GM19372 (cell line): Measurements from ENCODE around the gene CLK4.

Experiments used
- ATAC-seq: cut with Tn5 transposase; IDR thresholded peaks from one replicate; pipeline ENCODE4 v1.9.1; 2021; ENCODE audit warnings: mild to moderate bottlenecking, low read depth, moderate library complexity; ENCODE audit not compliant: unreplicated experiment

Gene CLK4

DNA sequence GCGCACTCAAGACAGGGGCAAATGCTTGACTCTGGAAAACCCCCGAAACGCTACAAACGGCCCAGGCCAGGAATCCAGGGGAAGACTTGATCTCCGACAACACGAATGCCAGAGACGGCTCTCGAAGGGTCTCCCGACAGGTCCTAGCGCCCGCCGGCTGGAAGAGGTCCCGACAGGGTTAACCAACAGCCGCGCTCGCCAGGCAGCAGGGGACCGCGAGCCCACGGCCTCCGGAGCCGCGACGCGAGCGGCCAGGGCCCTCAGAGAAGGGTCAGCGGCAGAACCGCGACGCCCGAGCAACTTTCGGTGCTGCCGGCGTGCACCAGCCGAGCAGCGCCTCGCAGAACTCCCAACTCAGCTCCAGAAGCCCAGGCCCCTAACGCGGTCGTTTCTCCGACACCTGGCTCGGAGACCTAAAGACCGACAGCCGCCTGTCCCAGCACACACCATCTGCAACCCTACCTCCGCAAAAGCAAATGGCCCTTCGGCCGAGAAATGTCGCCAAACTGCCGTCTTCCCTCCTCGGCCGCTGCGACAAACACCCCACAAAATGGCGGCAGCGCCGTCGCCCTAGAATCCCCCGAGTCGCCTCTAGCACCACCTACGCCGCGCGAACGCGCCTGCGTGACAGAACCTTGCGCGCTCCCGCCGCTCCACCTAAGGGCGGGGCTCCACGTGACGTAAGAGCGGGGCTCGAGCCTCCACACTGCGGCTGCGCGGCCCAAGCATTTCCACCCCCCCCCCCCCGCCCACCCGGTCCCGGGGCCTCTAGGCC, at the start of gene CLK4:
TSS of gene CLK4 (minus strand) at position 567 of the 775 bp plus-strand sequence. CDS start 3,634 bp downstream, outside the sequence.
- peak; percentile 77 for ATAC-seq

DNA sequence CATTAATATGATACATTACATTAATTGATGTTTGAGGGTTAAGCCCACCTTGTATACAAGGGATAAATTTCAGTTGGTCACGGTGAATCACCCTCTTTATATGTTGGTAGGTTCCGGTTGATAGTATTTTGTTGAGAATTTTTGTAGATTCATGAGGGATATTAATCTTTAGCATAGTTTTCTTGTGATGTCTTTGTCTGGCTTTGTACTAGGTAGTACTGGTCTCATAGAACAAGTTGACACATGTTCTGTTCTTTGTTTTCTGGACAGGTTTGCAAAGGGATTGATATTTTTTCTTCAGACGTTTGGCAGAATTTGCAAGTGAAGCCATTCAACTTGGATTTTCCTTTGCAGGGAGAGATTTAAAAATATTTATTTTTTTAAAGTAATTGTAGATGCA, 49.1 kb upstream of the CLK4 start:
- ATAC-seq, result no peak

GRCh38 chr5:178674334-178674733, 47.5 kb upstream of the CLK4 start:
- no peak for ATAC-seq

DNA sequence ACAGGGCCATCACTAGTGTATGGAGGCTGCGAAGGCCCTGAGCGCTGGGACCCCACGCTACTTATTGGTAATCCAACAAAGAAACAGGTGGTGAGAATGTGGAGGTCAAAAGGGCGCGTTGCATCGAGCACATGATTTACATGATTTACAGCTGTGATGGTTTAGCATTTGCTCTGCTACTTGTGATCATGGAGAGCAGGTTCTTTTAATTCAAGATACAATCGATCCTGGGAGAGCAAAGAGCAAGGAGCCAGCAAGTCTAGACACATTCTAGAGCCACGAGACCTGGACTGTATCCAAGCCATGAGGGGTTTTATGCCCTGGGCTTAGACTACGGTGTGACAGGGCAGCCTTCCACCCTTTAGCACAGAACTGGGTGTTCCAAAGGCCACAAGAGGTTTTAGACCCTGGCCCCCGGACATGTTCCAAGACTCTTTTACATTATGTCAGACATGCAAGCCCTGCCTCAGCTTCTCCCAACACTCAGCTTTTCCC, 47.0 kb upstream of the CLK4 start:
- no peak for ATAC-seq

DNA sequence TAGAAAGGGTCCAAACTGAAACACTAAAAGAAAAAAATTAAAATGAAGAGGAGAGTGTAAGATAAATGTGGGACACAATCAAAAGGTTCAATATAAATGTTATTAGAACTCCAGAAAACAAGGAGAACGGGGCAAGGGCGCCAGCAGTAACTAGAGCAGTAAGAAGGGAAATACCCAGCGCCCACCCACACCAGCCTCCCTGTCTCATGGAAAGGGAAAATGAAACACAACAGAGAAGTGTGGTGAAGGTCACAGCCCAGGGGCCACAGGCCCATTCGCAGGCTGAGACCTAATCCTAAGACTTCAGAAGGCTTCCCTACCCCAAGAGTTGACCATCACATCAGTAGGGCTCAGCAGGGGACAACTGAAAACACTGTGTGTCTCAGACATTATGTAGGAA, 45.8 kb upstream of the CLK4 start:
- no peak for ATAC-seq

GRCh38 chr5:178671602-178672144, 44.8 kb upstream of the CLK4 start:
- no peak for ATAC-seq

GRCh38 chr5:178670351-178670885, 43.6 kb upstream of the CLK4 start:
- ATAC-seq, result no peak

- no peak for ATAC-seq
Observed at GRCh38 chr5:178668579-178668978, 41.7 kb upstream of the CLK4 start.

DNA sequence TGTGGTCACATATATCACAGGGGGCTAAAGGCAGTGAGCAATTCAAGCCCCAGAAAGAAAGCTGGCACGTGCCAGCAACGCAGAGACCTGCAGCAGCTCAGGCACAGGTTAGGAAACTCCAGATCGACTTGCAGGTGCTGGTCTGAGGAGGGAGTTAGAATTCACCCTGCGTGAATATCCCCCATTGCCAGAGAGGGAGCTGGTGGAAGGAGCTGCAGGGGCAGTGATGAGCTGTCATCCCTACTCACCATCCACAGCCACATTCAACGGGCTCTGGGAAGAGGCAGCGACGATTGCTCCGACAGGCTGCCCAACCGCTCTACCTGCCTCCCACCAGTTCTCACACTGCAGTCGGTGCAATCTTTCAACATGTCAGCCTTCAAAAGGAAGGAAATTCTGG, 40.8 kb upstream of the CLK4 start:
- ATAC-seq, result no peak

- ATAC-seq, result no peak
Observed at GRCh38 chr5:178667101-178667500, 40.3 kb upstream of the CLK4 start.

DNA sequence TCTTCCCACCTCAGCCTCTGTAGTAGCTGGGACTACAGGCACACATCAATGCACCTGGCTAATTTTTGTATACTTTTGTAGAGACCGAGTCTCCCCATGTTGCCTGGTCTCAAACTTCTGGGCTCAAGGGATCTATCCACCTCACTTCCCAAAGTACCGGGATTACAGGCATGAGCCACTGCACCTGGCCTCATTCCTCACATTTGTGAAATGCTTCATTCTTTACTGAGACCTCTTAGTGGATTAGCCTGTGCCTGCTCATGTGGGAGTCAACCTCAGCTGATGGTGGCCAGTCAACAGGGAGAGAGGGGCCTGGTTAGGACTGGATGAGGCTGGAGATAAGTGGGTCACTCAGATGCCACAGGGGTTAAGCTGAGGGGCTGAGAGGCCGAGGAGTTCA, 37.3 kb upstream of the CLK4 start:
- no peak for ATAC-seq

DNA sequence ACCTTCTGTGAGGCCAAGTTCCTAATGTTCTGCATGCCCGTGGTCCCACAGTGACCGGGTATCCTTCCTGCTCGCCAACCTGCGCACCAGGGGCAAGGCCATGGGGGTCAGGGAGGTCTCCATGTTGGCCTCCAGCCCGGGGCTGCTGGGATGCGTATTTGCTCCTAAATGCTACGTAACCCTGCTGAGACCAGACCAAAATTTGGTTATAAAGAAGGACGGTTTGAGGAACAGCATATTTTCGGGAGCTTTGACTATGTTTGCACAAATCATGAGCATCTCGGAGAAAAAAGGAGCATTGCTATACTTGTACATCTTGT, 35.7 kb upstream of the CLK4 start:
- no peak for ATAC-seq

DNA sequence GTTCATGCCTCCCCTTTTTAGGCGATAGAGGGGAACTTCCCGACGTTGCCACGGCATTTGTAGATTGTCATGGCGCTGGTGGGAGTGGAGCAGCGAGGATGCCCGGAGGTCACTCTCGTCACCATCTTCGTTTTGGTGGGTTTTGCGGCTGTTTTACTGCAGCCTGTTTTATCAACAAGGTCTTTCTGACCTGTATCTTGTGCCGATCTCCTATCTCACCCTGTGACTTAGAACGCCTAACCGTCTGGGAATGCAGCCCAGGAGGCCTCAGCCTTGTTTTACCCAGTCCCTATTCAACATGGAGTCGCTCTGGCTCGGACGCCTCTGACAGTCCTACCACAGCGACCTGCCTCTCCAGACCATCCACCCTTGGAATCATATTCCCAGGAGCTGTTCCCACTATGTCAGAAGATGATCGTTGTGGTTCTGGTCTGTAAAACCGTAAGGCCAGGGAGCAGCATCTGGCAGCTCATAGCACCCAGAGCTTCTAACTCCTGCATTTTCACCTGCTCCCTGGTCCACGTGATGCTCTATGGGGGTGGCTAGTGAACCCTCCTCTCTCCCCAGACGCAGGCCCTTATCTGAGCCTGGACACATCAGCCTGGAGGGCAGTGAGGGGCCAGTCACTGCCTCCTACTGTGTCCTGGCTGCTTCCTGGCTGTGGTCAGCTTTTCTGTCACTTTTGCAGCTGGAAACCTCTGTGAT, 35.1 kb upstream of the CLK4 start:
- ATAC-seq, result no peak

GRCh38 chr5:178651046-178651810, 24.4 kb upstream of the CLK4 start:
- ATAC-seq, result no peak

- ATAC-seq, result no peak
Observed at GRCh38 chr5:178650214-178650613, 23.4 kb upstream of the CLK4 start.

GRCh38 chr5:178649580-178649979, 22.7 kb upstream of the CLK4 start:
- no peak for ATAC-seq

- no peak for ATAC-seq
Observed at GRCh38 chr5:178644826-178645545, 18.1 kb upstream of the CLK4 start.

DNA sequence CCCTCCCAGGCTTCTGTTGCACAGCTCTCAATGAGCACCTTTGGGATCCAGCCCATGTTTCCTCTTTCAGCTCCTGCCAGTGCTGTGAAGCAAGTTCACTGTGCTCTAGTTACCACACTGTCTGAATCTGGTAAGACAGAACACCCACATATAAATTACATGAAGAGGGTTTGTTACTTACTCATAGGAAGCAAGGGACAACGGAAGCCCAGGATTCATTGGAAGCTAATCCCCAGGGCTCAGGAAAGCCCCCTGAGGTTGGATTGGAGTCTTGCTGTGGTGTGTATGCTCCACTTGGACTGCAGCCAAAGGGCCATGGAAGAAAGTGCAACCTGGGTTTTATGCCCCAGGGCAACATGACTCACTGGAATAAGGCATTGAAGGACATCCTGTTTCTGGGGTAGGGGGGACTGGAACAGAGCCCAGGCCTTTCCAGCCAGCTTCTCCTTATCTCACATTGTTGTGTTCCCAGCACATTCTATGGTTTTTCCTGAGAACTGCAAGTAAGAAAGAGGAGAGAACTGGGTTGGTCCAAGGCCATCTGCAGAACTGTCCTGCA, 15.6 kb upstream of the CLK4 start:
- no peak for ATAC-seq

DNA sequence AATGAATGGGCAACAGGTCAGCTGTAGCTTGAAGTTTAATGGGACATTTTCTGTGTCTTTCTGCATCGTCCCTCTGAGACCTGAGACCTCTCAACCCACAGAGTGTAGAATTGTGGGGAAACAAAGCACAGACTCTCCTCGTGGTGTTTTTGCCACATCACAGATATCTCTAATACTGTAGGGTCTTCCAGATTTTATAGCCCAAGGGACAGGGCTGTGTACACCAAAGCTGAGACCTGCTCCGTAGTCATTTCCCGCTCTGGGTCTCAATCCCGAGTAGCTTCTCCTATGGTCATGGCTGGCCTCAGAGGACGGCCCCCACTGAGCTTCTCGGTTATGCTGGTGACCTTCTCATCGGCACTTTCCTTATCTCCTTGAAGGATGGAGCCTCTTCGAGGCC, 14.9 kb upstream of the CLK4 start:
- no peak for ATAC-seq
